ENCODE results near the gene TXNDC5. TPM values are rescaled to one million over a fixed set of nuclear protein-coding genes. Genes with fewer than 3 reads are reported as not detected.
"Not testable (repeated sequence)": the region's sequence is repeated elsewhere in the genome, so short reads cannot be mapped to it uniquely, and the experiment has no call there.

Gene TXNDC5
- total RNA-seq, 1 donor from 2014 or later, result 88.1 TPM

DNA sequence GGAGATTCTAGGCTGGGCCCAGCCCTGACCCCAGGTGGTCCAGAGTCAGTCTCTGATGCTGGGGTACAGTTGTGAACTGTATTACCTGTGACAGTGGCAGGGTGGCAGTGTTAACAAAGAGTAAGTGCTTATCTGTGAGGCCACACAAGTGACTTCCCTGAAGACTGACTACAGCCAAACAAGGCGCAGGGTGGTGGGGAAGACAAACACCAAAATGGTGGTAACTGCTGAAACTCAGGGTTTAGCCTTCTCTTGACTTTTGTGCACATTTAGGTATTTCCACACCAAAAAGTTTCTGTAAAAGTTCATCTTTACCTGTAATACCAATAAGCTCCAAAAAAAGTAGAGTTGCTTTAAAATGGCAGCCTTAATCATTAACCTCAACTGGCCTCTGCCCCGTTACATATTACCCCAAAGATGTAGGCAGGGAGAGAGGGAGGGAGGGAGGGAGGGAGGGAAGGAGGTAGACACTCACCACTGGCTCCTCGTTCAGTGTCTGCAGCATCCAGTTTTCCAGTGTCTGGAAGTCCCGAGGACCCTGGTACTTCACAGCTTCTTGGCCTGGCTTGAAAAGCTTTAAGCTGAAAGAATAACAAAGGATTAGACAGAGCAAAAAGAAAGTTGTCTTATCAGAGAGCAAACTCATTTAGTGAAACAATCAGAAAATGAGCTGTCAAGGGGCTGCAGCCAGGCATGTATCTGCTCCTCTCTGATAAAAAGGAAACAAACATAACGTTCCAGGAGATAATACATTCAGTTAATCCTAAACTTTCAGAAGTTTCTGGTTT is 11.3 kb downstream of the TXNDC5 start:
- H3K4me1 ChIP-seq, result no peaks in the 10 kb centered on the region
- no peak overlapping the region for H3K4me3 ChIP-seq
- no peak for TF ChIP-seq POLR2AphosphoS5 (IDR thresholded peaks at IDR 0.05; ENCODE audit: insufficient read depth in 1 of 2, low read depth in 1 of 2)
- TF ChIP-seq, protein P1, sequence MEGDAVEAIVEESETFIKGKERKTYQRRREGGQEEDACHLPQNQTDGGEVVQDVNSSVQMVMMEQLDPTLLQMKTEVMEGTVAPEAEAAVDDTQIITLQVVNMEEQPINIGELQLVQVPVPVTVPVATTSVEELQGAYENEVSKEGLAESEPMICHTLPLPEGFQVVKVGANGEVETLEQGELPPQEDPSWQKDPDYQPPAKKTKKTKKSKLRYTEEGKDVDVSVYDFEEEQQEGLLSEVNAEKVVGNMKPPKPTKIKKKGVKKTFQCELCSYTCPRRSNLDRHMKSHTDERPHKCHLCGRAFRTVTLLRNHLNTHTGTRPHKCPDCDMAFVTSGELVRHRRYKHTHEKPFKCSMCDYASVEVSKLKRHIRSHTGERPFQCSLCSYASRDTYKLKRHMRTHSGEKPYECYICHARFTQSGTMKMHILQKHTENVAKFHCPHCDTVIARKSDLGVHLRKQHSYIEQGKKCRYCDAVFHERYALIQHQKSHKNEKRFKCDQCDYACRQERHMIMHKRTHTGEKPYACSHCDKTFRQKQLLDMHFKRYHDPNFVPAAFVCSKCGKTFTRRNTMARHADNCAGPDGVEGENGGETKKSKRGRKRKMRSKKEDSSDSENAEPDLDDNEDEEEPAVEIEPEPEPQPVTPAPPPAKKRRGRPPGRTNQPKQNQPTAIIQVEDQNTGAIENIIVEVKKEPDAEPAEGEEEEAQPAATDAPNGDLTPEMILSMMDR (IDR thresholded peaks at IDR 0.05), result no peak
- no peak for TF ChIP-seq POLR2A (IDR thresholded peaks at IDR 0.05)
- no peak for DNase-seq (ENCODE audit: extremely low spot score in 2 of 2)
- H3K9me3 ChIP-seq, result no peaks in the 10 kb centered on the region
- intact Hi-C loops (cut with DNase I), result no loop called here
- no peak overlapping the region for H3K27ac ChIP-seq
- peaks cover 0 to 71% of the 10 kb centered on the region in 2 donors for H3K36me3 ChIP-seq
- no peaks in the 10 kb centered on the region for H3K27me3 ChIP-seq

DNA sequence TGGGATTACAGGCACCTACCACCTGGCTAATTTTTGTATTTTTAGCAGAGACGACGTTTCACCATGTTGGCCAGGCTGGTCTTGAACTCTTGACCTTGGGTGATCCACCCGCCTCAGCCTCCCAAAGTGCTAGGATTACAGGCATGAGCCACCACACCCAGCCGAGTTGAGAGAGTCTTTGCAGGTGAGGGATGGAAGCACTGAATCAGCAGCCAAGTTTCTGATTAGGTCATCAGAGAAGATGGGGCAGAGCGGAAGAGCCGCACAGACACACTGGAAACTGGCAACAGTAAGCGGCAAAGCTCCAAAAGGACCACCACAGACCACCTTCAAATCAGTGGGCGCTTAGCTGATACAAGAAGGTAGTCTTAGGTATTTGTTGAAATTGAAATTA is 12.4 kb downstream of the TXNDC5 start:
- intact Hi-C loops (cut with DNase I), result not testable (repeated sequence)
- H3K36me3 ChIP-seq, result peaks cover 0 to 66% of the 10 kb centered on the region in 2 donors

DNA sequence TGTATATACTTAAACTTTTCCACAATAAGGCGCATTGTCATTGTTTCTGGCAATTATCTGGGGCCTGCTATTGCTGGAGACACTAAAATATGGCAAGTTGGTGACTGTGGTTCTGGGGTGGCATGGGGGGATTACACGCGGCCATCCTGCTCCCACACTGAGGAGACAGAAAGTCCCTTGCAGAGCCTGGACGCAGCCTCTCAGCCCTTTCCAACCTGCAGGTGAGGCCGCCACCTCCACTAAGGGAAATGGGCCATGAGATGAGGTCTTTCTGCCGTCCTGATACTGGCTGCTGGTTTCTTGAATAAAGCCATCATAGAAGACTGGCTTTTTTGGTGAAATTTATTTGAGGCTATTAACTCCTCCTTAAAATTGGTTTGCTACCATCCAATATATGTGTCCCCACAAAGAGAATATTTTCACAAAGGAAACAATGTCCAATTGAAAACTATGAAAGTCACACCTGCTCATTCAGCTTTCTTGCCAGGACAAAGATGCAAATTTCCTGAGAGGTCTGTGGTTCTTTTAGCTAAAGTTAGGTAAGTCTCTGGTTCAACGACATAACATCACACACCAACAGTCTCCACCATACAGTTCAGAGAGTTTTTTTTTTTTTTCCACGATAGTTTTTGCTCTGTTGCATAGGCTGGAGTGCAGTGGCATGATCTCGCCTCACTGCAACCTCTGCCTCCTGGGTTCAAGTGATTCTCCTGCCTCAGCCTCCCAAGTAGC is 13.0 kb downstream of the TXNDC5 start:
- H3K36me3 ChIP-seq, result peaks cover 0 to 72% of the 10 kb centered on the region in 2 donors
- no peaks in the 10 kb centered on the region for H3K27me3 ChIP-seq
- H3K27ac ChIP-seq, result no peak overlapping the region
- no peaks in the 10 kb centered on the region for H3K9me3 ChIP-seq
- no peak for DNase-seq (ENCODE audit: extremely low spot score in 2 of 2)
- no peak overlapping the region for H3K4me3 ChIP-seq
- no peak for TF ChIP-seq POLR2AphosphoS5 (IDR thresholded peaks at IDR 0.05; ENCODE audit: insufficient read depth in 1 of 2, low read depth in 1 of 2)
- TF ChIP-seq POLR2A (IDR thresholded peaks at IDR 0.05), result no peak
- TF ChIP-seq, protein P1 (IDR thresholded peaks at IDR 0.05), result no peak
- no peaks in the 10 kb centered on the region for H3K4me1 ChIP-seq
- intact Hi-C loops (cut with DNase I), result no loop called here

More for the DNA sequence above, 12.4 kb downstream of the TXNDC5 start:
- not testable (repeated sequence) for H3K4me1 ChIP-seq; H3K9me3 ChIP-seq; H3K4me3 ChIP-seq; DNase-seq (ENCODE audit: extremely low spot score in 2 of 2); H3K27ac ChIP-seq; H3K27me3 ChIP-seq

DNA sequence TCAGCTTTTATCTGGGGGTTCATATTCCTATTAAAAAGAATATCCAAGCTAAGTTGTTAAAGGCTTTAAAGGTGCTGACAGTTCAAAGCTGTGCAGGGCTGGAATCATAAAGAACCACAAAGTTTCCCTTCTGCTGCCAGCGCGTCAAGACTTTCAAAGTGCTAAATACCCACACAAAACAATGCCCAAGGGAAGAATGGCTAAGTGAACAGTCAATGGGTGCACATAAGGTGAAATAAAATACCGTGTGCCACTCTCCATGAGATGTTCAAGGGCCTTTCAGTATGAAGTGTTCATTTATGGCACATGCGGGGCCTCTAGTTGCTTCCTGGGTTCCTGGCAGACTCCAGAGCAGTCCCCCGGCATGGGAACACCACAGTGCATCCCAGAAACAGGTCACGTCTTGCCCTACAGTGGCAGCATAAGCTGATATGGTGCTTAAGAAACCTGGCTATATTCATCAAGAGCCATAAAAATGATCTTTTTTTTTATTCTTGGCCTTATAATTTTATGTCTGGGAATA is 14.1 kb downstream of the TXNDC5 start:
- intact Hi-C loops (cut with DNase I), result no loop called here
- Histone ChIP-seq H3K4me1 (no peaks in the 10 kb centered on the region), H3K27ac (no peak overlapping the region), H3K36me3 (peaks cover 0 to 77% of the 10 kb centered on the region in 2 donors), H3K9me3 (no peaks in the 10 kb centered on the region), H3K27me3 (no peaks in the 10 kb centered on the region), H3K4me3 (no peak overlapping the region)
- no peak for DNase-seq (ENCODE audit: extremely low spot score in 2 of 2)
- no peak for TF ChIP-seq POLR2A (IDR thresholded peaks at IDR 0.05)
- no peak for TF ChIP-seq POLR2AphosphoS5 (IDR thresholded peaks at IDR 0.05; ENCODE audit: insufficient read depth in 1 of 2, low read depth in 1 of 2)
- TF ChIP-seq, protein P1 (IDR thresholded peaks at IDR 0.05), result no peak

DNA sequence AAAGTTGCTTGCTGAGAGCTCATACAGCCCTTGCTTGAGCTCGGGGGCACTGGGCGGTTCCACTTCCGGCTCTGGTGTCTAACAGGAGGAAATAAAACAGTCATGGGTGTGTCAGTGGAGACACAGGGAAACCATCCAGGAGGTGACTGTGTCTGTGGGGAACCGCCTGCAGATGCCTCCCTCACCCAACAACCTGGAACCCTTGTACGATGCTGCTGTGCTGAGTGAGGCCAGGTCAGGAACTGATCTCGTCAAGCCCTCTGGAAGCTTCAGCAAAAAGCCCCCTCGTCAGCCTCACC is 15.5 kb downstream of the TXNDC5 start:
- DNase-seq (ENCODE audit: extremely low spot score in 2 of 2), result no peak
- no peaks in the 10 kb centered on the region for H3K27me3 ChIP-seq
- H3K4me1 ChIP-seq, result no peaks in the 10 kb centered on the region
- TF ChIP-seq POLR2A (IDR thresholded peaks at IDR 0.05) (no peak), POLR2AphosphoS5 (IDR thresholded peaks at IDR 0.05; ENCODE audit: insufficient read depth in 1 of 2, low read depth in 1 of 2) (no peak)
- TF ChIP-seq, protein P1 (IDR thresholded peaks at IDR 0.05), result no peak
- intact Hi-C loops (cut with DNase I), result no loop called here
- no peaks in the 10 kb centered on the region for H3K9me3 ChIP-seq
- H3K27ac ChIP-seq, result no peak overlapping the region
- no peak overlapping the region for H3K4me3 ChIP-seq
- H3K36me3 ChIP-seq, result peaks cover 0 to 80% of the 10 kb centered on the region in 2 donors
